ENCODE measurements around the gene SNTG2.

DNA sequence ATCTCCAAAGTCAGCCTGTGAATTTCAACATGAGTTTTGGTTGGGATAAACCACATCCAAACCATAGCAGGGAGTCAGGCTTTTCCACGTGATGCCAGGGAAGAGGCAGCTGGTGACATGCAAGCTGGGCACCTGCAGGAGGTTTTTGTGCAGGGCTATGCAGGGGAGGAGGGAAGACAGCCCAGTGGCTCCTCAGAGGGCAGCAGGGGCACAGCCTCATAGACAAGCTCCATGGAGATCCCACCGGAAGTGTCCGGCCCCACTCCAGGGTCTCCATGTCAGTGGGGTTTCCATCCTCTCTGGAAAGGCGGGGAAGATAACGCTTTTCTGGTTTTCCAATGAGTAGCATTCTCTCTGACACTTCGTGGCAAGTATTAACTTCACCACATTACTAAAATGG is 327.0 kb downstream of the SNTG2 start:
- TF ChIP-seq, protein P1, sequence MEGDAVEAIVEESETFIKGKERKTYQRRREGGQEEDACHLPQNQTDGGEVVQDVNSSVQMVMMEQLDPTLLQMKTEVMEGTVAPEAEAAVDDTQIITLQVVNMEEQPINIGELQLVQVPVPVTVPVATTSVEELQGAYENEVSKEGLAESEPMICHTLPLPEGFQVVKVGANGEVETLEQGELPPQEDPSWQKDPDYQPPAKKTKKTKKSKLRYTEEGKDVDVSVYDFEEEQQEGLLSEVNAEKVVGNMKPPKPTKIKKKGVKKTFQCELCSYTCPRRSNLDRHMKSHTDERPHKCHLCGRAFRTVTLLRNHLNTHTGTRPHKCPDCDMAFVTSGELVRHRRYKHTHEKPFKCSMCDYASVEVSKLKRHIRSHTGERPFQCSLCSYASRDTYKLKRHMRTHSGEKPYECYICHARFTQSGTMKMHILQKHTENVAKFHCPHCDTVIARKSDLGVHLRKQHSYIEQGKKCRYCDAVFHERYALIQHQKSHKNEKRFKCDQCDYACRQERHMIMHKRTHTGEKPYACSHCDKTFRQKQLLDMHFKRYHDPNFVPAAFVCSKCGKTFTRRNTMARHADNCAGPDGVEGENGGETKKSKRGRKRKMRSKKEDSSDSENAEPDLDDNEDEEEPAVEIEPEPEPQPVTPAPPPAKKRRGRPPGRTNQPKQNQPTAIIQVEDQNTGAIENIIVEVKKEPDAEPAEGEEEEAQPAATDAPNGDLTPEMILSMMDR (IDR thresholded peaks at IDR 0.05): no peak
- TF ChIP-seq POLR2A (IDR thresholded peaks at IDR 0.05) (no peak), POLR2AphosphoS5 (IDR thresholded peaks at IDR 0.05) (no peak)

Data from prostate gland (tissue), 2 donors.